Measurements from ENCODE around the gene DDX42. TPM values are rescaled to one million over a fixed set of nuclear protein-coding genes. Genes with fewer than 3 reads are reported as not detected.

Gene DDX42
- total and polyA plus RNA-seq, 9 of the 15 experiments (the other 6 are each of a cell fraction or from before 2014, with no cell fraction given): 16.5 to 149 (median 87.6) TPM

GRCh38 chr17:63758428-63758827 lies 15.5 kb upstream of the DDX42 start:
- no peak overlapping the region for H3K4me3 ChIP-seq
- ATAC-seq (no peak), FAIRE-seq (no peak), DNase-seq (ENCODE audit: extremely low read depth in 1 of 4, low spot score in 3 of 4) (no peak)
- H3K9me1 ChIP-seq (ENCODE audit: control insufficient read depth, insufficient read depth, low read length): no peaks in the 10 kb centered on the region
- intact Hi-C loops (cut with micrococcal nuclease) (no loop called here), in situ Hi-C loops (cut with MboI) (no loop called here)
- H2AFZ ChIP-seq (ENCODE audit: low read depth, low read length): no peak overlapping the region
- TSS peak; percentile 12 for BruUV-seq (replicated peaks)
- H3K4me2 ChIP-seq (ENCODE audit: insufficient read depth, low read length): no peak overlapping the region
- ChIA-PET CTCF (ENCODE audit: low intra/inter-chr PET ratio) (no interaction called here), POLR2A (interaction anchor here (0.6 to 1.6 kb wide), 2 partner anchors 8 to 10 kb away, joined by 3 to 6 read pairs; no protein-coding TSS in a partner anchor)
- peaks cover 7% of the 10 kb centered on the region; the same call in 1 of the 3 replicates for H3K79me2 ChIP-seq (ENCODE audit: control insufficient read depth, insufficient read depth, low read length)
- no peak overlapping the region for H3K27ac ChIP-seq (ENCODE audit: extremely low read depth, low read depth, low read length)
- TF ChIP-seq BDP1 (IDR thresholded peaks at IDR 0.05; ENCODE audit: insufficient read depth, insufficient read length) (no peak), SIN3B (IDR thresholded peaks at IDR 0.05; ENCODE audit: low read depth) (no peak), KLF1 (tag; IDR thresholded peaks at IDR 0.05) (no peak), RNF2 (IDR thresholded peaks at IDR 0.05) (no peak), LARP7 (IDR thresholded peaks at IDR 0.05) (no peak), ZNF140 (CRISPR knock-in tag; IDR thresholded peaks at IDR 0.05) (no peak), BCOR (IDR thresholded peaks at IDR 0.05) (no peak), HNRNPH1 (optimal IDR thresholded peaks at IDR 0.05; ENCODE audit: low read depth, low read length) (no peak)
- H3K9me3 ChIP-seq (replicated peaks; ENCODE audit: control insufficient read depth, insufficient read depth, low read depth, low read length): no peaks in the 10 kb centered on the region
- H4K20me1 ChIP-seq (replicated peaks; ENCODE audit: control insufficient read depth, insufficient read depth, low read length): 0 out of 2 replicates have a peak, but pooled peaks cover 3% of the 10 kb centered on the region
- no peaks in the 10 kb centered on the region for H3K27me3 ChIP-seq (ENCODE audit: control insufficient read depth in 2 of 2, insufficient read depth in 2 of 2, low read length in 2 of 2)
- H3K36me3 ChIP-seq (ENCODE audit: control insufficient read depth, insufficient read depth, low read length): peaks cover 92% of the 10 kb centered on the region
- H3K4me1 ChIP-seq (replicated peaks in 1 of 2; ENCODE audit: control insufficient read depth in 2 of 2, insufficient read depth in 2 of 2, low read length in 2 of 2): no peaks in the 10 kb centered on the region
- no peak overlapping the region for H3K9ac ChIP-seq (ENCODE audit: insufficient read depth in 1 of 2, low read depth in 2 of 2, low read length in 2 of 2)
- WGBS (ENCODE audit: insufficient coverage, low coverage, missing lambda C conversion rate): 67% methylated on average over 2 of the region's 2 CpGs
